ENCODE results near the gene PRKCB.

The PRKCB gene

DNA sequence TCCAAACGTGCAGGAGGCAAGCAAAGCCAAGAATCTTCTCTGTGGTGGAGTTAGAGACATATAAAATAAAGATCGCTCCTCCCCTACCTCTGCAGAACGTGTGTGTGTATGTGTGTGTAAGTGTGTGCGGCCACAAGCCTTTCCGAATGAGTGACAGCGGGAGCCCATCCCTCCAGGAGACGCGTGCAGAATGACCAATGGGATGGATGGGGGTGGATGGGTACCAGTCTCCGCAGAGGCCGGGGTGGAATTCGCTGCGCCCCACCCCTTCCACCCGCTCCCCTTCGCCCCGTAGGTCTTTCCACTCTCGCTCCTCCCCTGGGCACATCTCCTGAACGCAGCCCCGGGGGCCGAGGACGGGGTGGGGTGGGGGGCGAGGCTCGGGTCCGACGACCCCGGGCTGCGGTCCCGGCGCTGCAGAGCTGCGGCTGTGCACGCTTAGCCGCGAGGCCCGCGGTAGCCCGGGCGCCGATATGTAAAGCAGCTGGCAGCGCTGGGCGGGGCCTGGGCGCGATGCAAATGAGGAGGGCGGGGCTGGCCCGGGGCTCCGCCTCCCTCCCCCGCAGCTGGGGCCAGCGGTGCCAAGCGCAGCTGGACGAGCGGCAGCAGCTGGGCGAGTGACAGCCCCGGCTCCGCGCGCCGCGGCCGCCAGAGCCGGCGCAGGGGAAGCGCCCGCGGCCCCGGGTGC lies at the start of gene PRKCB:
TSS of gene PRKCB (plus strand) at position 594 of the 688 bp plus-strand sequence.
- Histone ChIP-seq H3K4me2 (ENCODE audit: low read length) (no peak within 1 kb of the TSS), H3K4me3 (ENCODE audit: low read length) (no peak within 1 kb of the TSS), H3K79me2 (ENCODE audit: low read length) (no peaks in the 10 kb centered on the region), H4K20me1 (ENCODE audit: insufficient read depth, low read length) (peaks cover 22% of the 10 kb centered on the region; the same call in 1 of the 2 replicates), H3K9me3 (ENCODE audit: insufficient read depth, low read length) (peaks cover 1% of the 10 kb centered on the region; the same call in 1 of the 2 replicates), H3K36me3 (replicated peaks; ENCODE audit: low read depth, low read length) (no peaks in the 10 kb centered on the region), H3K27ac (ENCODE audit: low read length) (no peak within 1 kb of the TSS), H3K9ac (ENCODE audit: low read length) (no peak within 1 kb of the TSS), H3K4me1 (ENCODE audit: low read length) (peaks cover 37% of the 10 kb centered on the region), H2AFZ (ENCODE audit: low read depth, low read length) (no peak within 1 kb of the TSS), H3K27me3 (ENCODE audit: low read depth, low read length) (peaks cover 68% of the 10 kb centered on the region)
- no peak for TF ChIP-seq EZH2phosphoT487 (IDR thresholded peaks at IDR 0.05; ENCODE audit: low read depth)
- TF ChIP-seq, protein P1, sequence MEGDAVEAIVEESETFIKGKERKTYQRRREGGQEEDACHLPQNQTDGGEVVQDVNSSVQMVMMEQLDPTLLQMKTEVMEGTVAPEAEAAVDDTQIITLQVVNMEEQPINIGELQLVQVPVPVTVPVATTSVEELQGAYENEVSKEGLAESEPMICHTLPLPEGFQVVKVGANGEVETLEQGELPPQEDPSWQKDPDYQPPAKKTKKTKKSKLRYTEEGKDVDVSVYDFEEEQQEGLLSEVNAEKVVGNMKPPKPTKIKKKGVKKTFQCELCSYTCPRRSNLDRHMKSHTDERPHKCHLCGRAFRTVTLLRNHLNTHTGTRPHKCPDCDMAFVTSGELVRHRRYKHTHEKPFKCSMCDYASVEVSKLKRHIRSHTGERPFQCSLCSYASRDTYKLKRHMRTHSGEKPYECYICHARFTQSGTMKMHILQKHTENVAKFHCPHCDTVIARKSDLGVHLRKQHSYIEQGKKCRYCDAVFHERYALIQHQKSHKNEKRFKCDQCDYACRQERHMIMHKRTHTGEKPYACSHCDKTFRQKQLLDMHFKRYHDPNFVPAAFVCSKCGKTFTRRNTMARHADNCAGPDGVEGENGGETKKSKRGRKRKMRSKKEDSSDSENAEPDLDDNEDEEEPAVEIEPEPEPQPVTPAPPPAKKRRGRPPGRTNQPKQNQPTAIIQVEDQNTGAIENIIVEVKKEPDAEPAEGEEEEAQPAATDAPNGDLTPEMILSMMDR (IDR thresholded peaks at IDR 0.05; ENCODE audit: low read depth, low read length): no peak

DNA sequence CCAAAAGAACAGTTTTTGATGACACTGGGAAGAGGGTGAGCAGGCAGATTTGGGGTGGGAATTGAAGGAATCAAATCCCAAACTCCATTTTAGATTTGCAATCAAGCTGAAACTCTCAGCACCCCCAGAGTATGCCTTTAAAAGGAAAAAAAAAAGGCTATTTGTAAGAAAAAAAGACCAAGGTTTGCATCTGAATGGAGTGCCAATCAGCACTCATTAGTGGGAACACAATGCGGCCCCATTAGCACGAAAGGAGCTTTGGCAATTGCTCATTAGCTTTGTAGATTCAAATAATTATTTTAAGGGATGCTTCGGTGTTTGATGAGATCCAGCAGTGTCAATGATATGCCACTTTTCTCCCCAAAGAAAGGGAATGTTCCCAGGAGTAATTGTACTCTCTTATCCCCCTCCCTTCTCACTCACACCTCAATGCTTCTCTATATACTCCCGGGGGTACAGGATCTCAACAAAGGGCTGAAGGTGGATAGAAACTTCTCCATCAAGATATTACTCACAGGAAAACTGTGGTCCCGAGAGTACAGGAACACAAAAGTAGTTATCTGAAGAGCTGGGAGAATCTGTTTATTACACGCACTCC lies 48.7 kb upstream of the PRKCB start:
- H4K20me1 ChIP-seq (ENCODE audit: insufficient read depth, low read length): no peaks in the 10 kb centered on the region
- H2AFZ ChIP-seq (ENCODE audit: low read depth, low read length): no peak overlapping the region
- H3K9ac ChIP-seq (ENCODE audit: low read length): no peak overlapping the region
- H3K4me2 ChIP-seq (ENCODE audit: low read length): no peak overlapping the region
- no peak overlapping the region for H3K4me3 ChIP-seq (ENCODE audit: low read length)
- no peaks in the 10 kb centered on the region for H3K36me3 ChIP-seq (replicated peaks; ENCODE audit: low read depth, low read length)
- H3K4me1 ChIP-seq (ENCODE audit: low read length): no peaks in the 10 kb centered on the region
- H3K9me3 ChIP-seq (ENCODE audit: insufficient read depth, low read length): no peaks in the 10 kb centered on the region
- TF ChIP-seq EZH2phosphoT487 (IDR thresholded peaks at IDR 0.05; ENCODE audit: low read depth): no peak
- TF ChIP-seq, protein P1 (IDR thresholded peaks at IDR 0.05; ENCODE audit: low read depth, low read length): no peak
- no peaks in the 10 kb centered on the region for H3K79me2 ChIP-seq (ENCODE audit: low read length)
- peaks cover 33% of the 10 kb centered on the region for H3K27me3 ChIP-seq (ENCODE audit: low read depth, low read length)
- no peak overlapping the region for H3K27ac ChIP-seq (ENCODE audit: low read length)

DNA sequence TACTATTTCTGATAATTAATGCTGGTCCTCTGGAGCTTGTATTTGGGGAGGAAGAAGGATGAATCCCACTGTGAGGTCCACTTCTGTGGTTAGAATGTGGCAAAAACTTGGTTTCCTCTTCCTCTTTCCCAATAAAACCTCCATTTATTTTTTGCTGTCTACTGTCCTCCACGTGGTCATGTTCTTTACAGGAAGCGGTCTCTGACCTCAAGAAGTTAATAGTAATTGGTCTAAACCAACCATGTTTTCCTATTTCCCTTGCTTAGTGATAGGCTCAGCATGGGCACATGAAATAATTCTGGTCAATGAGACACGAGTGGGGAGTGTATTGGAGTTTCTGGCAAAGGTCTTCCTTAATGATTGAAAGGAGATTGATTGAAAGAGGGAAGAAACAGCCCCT lies 47.1 kb upstream of the PRKCB start:
- Histone ChIP-seq H2AFZ (ENCODE audit: low read depth, low read length) (no peak overlapping the region), H3K9me3 (ENCODE audit: insufficient read depth, low read length) (no peaks in the 10 kb centered on the region), H3K27ac (ENCODE audit: low read length) (no peak overlapping the region), H4K20me1 (ENCODE audit: insufficient read depth, low read length) (no peaks in the 10 kb centered on the region), H3K79me2 (ENCODE audit: low read length) (no peaks in the 10 kb centered on the region), H3K9ac (ENCODE audit: low read length) (no peak overlapping the region), H3K36me3 (replicated peaks; ENCODE audit: low read depth, low read length) (no peaks in the 10 kb centered on the region), H3K4me3 (ENCODE audit: low read length) (no peak overlapping the region), H3K27me3 (ENCODE audit: low read depth, low read length) (peaks cover 33% of the 10 kb centered on the region), H3K4me1 (ENCODE audit: low read length) (no peaks in the 10 kb centered on the region), H3K4me2 (ENCODE audit: low read length) (no peak overlapping the region)
- TF ChIP-seq, protein P1 (IDR thresholded peaks at IDR 0.05; ENCODE audit: low read depth, low read length): no peak
- no peak for TF ChIP-seq EZH2phosphoT487 (IDR thresholded peaks at IDR 0.05; ENCODE audit: low read depth)

DNA sequence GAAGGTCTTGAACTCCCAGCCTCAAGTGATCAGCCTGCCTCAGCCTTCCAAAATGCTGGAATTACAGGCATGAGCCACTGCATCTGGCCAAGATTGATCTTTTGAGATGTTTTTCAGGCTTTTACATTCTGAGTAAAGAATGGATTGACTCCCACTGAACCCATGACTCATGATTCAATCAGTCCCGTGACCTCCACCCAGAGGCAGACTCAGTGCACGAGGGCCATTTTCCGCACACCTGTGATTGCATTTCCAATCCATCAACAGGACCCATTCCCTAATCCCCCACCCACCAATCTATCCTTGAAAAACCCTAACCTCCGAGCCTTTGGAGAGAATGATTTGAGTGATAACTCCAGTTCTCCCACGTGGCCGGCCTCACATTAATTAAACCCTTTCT lies 40.4 kb upstream of the PRKCB start:
- H3K4me2 ChIP-seq (ENCODE audit: low read length): no peak overlapping the region
- H3K9me3 ChIP-seq (ENCODE audit: insufficient read depth, low read length): no peaks in the 10 kb centered on the region
- H3K4me1 ChIP-seq (ENCODE audit: low read length): no peaks in the 10 kb centered on the region
- H4K20me1 ChIP-seq (ENCODE audit: insufficient read depth, low read length): no peaks in the 10 kb centered on the region
- H3K27ac ChIP-seq (ENCODE audit: low read length): no peak overlapping the region
- H3K9ac ChIP-seq (ENCODE audit: low read length): no peak overlapping the region
- H3K27me3 ChIP-seq (ENCODE audit: low read depth, low read length): 0 out of 2 replicates have a peak, but pooled peaks cover 9% of the 10 kb centered on the region
- no peak overlapping the region for H2AFZ ChIP-seq (ENCODE audit: low read depth, low read length)
- TF ChIP-seq EZH2phosphoT487 (IDR thresholded peaks at IDR 0.05; ENCODE audit: low read depth): no peak
- TF ChIP-seq, protein P1 (IDR thresholded peaks at IDR 0.05; ENCODE audit: low read depth, low read length): no peak
- no peak overlapping the region for H3K4me3 ChIP-seq (ENCODE audit: low read length)
- no peaks in the 10 kb centered on the region for H3K36me3 ChIP-seq (replicated peaks; ENCODE audit: low read depth, low read length)
- no peaks in the 10 kb centered on the region for H3K79me2 ChIP-seq (ENCODE audit: low read length)

Measured in OCI-LY3 (cell line).